Testis (tissue), 2 donors: Measurements from ENCODE around the gene DAZAP1.

ENCODE experiments used
- CTCF ChIP-seq, 3 experiments: fragments of 450-650 bp in 2 of 3; fragments of 200-600 bp in 1 of 3; sonication (generic) in 1 of 3; IDR thresholded peaks; one replicate each; pipeline ENCODE4 v1.5.1; 2016 to 2019; ENCODE audit warnings: antibody characterized with exemption in 3 of 3, mild to moderate bottlenecking in 2 of 3, moderate library complexity in 1 of 3
- POLR2A ChIP-seq: fragments of 450-650 bp; IDR thresholded peaks from one replicate; pipeline ENCODE4 v1.6.1; 2017; ENCODE audit warnings: antibody characterized with exemption, mild to moderate bottlenecking, moderate library complexity

GRCh38 chr19:1389033-1389940 is 18.1 kb upstream of the DAZAP1 start:
- TF ChIP-seq CTCF (IDR thresholded peaks at IDR 0.05) (no peak), POLR2A (no peak)
